SK-N-SH (cell line): ENCODE results near the gene EIF1B. TPM values are rescaled to one million over a fixed set of nuclear protein-coding genes. Genes with fewer than 3 reads are reported as not detected.

Experiments
- CTCF ChIA-PET: fragments of 300-600, 350-600 bp; formaldehyde crosslinking; extraction: SDS; loops from one replicate; lab custom pipeline; 2021; lab: Yijun Ruan, JAX
- POLR2A ChIA-PET: fragments of 350-600 bp; sonication (Branson Sonifier 250); formaldehyde crosslinking; extraction: SDS; loops from one replicate; lab custom pipeline; 2020; ENCODE audit warnings: antibody characterized with exemption, inconsistent platforms; lab: Yijun Ruan, JAX
- DNase-seq: peaks from one replicate; pipeline ENCODE4 v3.0.0; 2012
- H2AFZ ChIP-seq: fragments of 200-600 bp; sonication (generic); 2 replicates; pipeline ENCODE4 v1.8.1; 2016; ENCODE audit warnings: antibody characterized with exemption, mild to moderate bottlenecking, low read depth
- H3F3A ChIP-seq: fragments of 200-600 bp; sonication (generic); replicated peaks from 2 replicates; pipeline ENCODE3; 2016; ENCODE audit warnings: antibody characterized with exemption, mild to moderate bottlenecking; ENCODE audit not compliant: insufficient read depth
- H3K27ac ChIP-seq, 2 experiments: fragments of 200-500 bp in 1 of 2; fragments of 200-600 bp in 1 of 2; sonication (Bioruptor generic) in 1 of 2; sonication (generic), shearing (Covaris generic) in 1 of 2; 2 replicates each; pipeline versions ENCODE4 v1.5.1 to v1.6.1; 2014 to 2016; ENCODE audit warnings: low read depth in 2 of 2, inconsistent platforms in 1 of 2, low read length in 1 of 2, mild to moderate bottlenecking in 1 of 2, mixed read lengths in 1 of 2
- H3K27me3 ChIP-seq: fragments of 200-600 bp; sonication (generic), shearing (Covaris generic); 2 replicates; pipeline ENCODE4 v1.6.1; 2016; ENCODE audit warnings: mixed run types; ENCODE audit not compliant: insufficient read depth
- H3K36me3 ChIP-seq, 2 experiments: fragments of 200-500 bp in 1 of 2; fragments of 200-600 bp in 1 of 2; sonication (Bioruptor generic) in 1 of 2; sonication (generic) in 1 of 2; replicated peaks in 1 of 2; 2 replicates each; pipeline versions ENCODE3 to v1.5.1; 2014 to 2016; ENCODE audit warnings: low read length in 1 of 2, mild to moderate bottlenecking in 1 of 2; ENCODE audit not compliant: insufficient read depth in 2 of 2, control insufficient read depth in 1 of 2
- H3K4me1 ChIP-seq, 2 experiments: fragments of 200-500 bp in 1 of 2; fragments of 200-600 bp in 1 of 2; sonication (Bioruptor generic) in 1 of 2; sonication (generic), shearing (Covaris generic) in 1 of 2; 2 replicates each; pipeline versions ENCODE4 v1.5.1 to v1.6.1; 2014 to 2016; ENCODE audit warnings: low read depth in 1 of 2, low read length in 1 of 2, mixed run types in 1 of 2; ENCODE audit not compliant: insufficient read depth in 2 of 2, control insufficient read depth in 1 of 2
- H3K4me2 ChIP-seq: fragments of 200-600 bp; sonication (generic), shearing (Covaris generic); 2 replicates; pipeline ENCODE4 v1.6.1; 2017; ENCODE audit warnings: mixed run types
- H3K4me3 ChIP-seq, 2 experiments: fragments of 200-500 bp in 1 of 2; fragments of 200-600 bp in 1 of 2; sonication (Bioruptor generic) in 1 of 2; sonication (generic), shearing (Covaris generic) in 1 of 2; 2 replicates each; pipeline versions ENCODE4 v1.5.1 to v1.8.1; 2014 to 2016; ENCODE audit warnings: low read depth in 2 of 2, inconsistent platforms in 1 of 2, low read length in 1 of 2, mild to moderate bottlenecking in 1 of 2, mixed read lengths in 1 of 2, moderate library complexity in 1 of 2
- H3K79me2 ChIP-seq: fragments of 200-600 bp; sonication (generic); 2 replicates; pipeline ENCODE4 v1.8.1; 2017; ENCODE audit warnings: mild to moderate bottlenecking; ENCODE audit not compliant: insufficient read depth
- H3K9ac ChIP-seq: fragments of 200-600 bp; sonication (generic); 2 replicates; pipeline ENCODE4 v1.6.1; 2017; ENCODE audit warnings: mixed run types
- H3K9me2 ChIP-seq: fragments of 200-600 bp; sonication (generic); 2 replicates; pipeline ENCODE4 v1.6.1; 2017; ENCODE audit warnings: mixed run types
- H3K9me3 ChIP-seq: fragments of 200-600 bp; sonication (generic); 2 replicates; pipeline ENCODE4 v1.6.1; 2017; ENCODE audit warnings: mixed run types, mild to moderate bottlenecking, moderate library complexity
- H4K20me1 ChIP-seq: fragments of 200-600 bp; sonication (generic); 2 replicates; pipeline ENCODE4 v1.6.1; 2017; ENCODE audit warnings: mild to moderate bottlenecking, mixed run types; ENCODE audit not compliant: insufficient read depth
- EP300 ChIP-seq, 2 experiments: IDR thresholded peaks; 2 replicates each; pipeline versions ENCODE4 v1.4.0 to v1.6.1; 2012; ENCODE audit warnings: borderline replicate concordance in 1 of 2, low read depth in 1 of 2, low read length in 1 of 2
- FOXJ3 ChIP-seq: sonication (generic); formaldehyde crosslinking; IDR thresholded peaks from 2 replicates; pipeline ENCODE4 v1.5.1; 2020; ENCODE audit warnings: mild to moderate bottlenecking, missing genetic modification reagents
- FOXM1 ChIP-seq: IDR thresholded peaks from 2 replicates; pipeline ENCODE4 v1.4.0; 2012; ENCODE audit warnings: low read depth, mild to moderate bottlenecking
- GATA2 ChIP-seq: sonication (generic); formaldehyde crosslinking; IDR thresholded peaks from 2 replicates; pipeline ENCODE4 v1.5.0; 2020; ENCODE audit warnings: mild to moderate bottlenecking, missing genetic modification reagents
- IRF3 ChIP-seq: fragments of 150-350 bp; IDR thresholded peaks from 2 replicates; pipeline ENCODE4 v1.6.1; 2016; ENCODE audit warnings: mild to moderate bottlenecking, low read depth, low read length
- JUND ChIP-seq: IDR thresholded peaks from 2 replicates; pipeline ENCODE4 v1.4.0; 2012
- MEF2A ChIP-seq: IDR thresholded peaks from 2 replicates; pipeline ENCODE4 v1.4.0; 2012; ENCODE audit warnings: low read depth, borderline replicate concordance
- MXI1 ChIP-seq: IDR thresholded peaks from 2 replicates; pipeline ENCODE4 v1.6.1; 2012; ENCODE audit warnings: mild to moderate bottlenecking, low read depth, low read length, improper control_type of control experiment
- NFIC ChIP-seq: IDR thresholded peaks from 2 replicates; pipeline ENCODE4 v1.4.0; 2012; ENCODE audit warnings: borderline replicate concordance
- SMC3 ChIP-seq: IDR thresholded peaks from 2 replicates; pipeline ENCODE4 v1.6.1; 2012; ENCODE audit warnings: low read depth, low read length, improper control_type of control experiment
- TAF1 ChIP-seq: IDR thresholded peaks from 2 replicates; pipeline ENCODE4 v1.6.1; 2012; ENCODE audit warnings: low read depth, mild to moderate bottlenecking, low read length, moderate library complexity, borderline replicate concordance
- TCF12 ChIP-seq: IDR thresholded peaks from 2 replicates; pipeline ENCODE4 v1.4.0; 2012
- ZBTB33 ChIP-seq: IDR thresholded peaks from 2 replicates; pipeline ENCODE4 v1.4.0; 2012; ENCODE audit warnings: low read depth, borderline replicate concordance
- WGBS: methylation state at CpG from one replicate; pipeline ENCODE4 v1.1.6; 2017; ENCODE audit warnings: low lambda C conversion rate; 5-methylcytosine and 5-hydroxymethylcytosine counted together
- polyA plus RNA-seq, 3 experiments: library from polyadenylated mRNA; depleted of rRNA; stranded (reverse); fragments of >200 nt; gene quantifications; 2 replicates each; pipeline ENCODE4 v1.2.3, GENCODE V29; 2012

Gene EIF1B
- polyA plus RNA-seq, 1 of the 3 experiments (the other 2 are of a cell fraction): 22.9 TPM

- H3K4me2 ChIP-seq: no peak overlapping the region
- no peaks in the 10 kb centered on the region for H3K79me2 ChIP-seq
- no peak overlapping the region for H2AFZ ChIP-seq
- no peaks in the 10 kb centered on the region for H4K20me1 ChIP-seq
- POLR2A ChIA-PET: no interaction called here
- H3K9ac ChIP-seq: no peak overlapping the region
- H3K9me3 ChIP-seq: no peaks in the 10 kb centered on the region
- WGBS: 8% methylated on average over 1 of the region's 1 CpG
- peaks cover 0 to 17% of the 10 kb centered on the region in 2 experiments; a peak in 2 of 4 replicates for H3K4me1 ChIP-seq
- H3F3A ChIP-seq: no peaks in the 10 kb centered on the region
- H3K4me3 ChIP-seq: no peak overlapping the region
- CTCF ChIA-PET: interaction anchor here (1.2 kb wide), 1 partner anchor 44 kb away, joined by 4 read pairs; no protein-coding TSS in a partner anchor
- H3K27me3 ChIP-seq: no peaks in the 10 kb centered on the region
- no peak overlapping the region for H3K27ac ChIP-seq
- no peak for TF ChIP-seq SMC3
- H3K9me2 ChIP-seq: no peaks in the 10 kb centered on the region
- no peaks in the 10 kb centered on the region for H3K36me3 ChIP-seq
- no peak for DNase-seq
Measured at GRCh38 chr3:40264451-40264850, 45.1 kb upstream of the EIF1B start.

GRCh38 chr3:40265181-40265580 lies 44.3 kb upstream of the EIF1B start:
- POLR2A ChIA-PET: no interaction called here
- CTCF ChIA-PET: interaction anchor here (1.1 to 1.3 kb wide), 3 partner anchors 17 to 52 kb away, joined by 3 to 4 read pairs (median 4); no protein-coding TSS in a partner anchor
- no peaks in the 10 kb centered on the region for H3K9me2 ChIP-seq
- H3K36me3 ChIP-seq: no peaks in the 10 kb centered on the region
- H3K4me1 ChIP-seq: peaks cover 0 to 17% of the 10 kb centered on the region in 2 experiments; a peak in 2 of 4 replicates
- H3K27me3 ChIP-seq: no peaks in the 10 kb centered on the region
- no peak for TF ChIP-seq JUND
- 0 out of 2 replicates have a peak, but pooled peaks have one; percentile 6 for TF ChIP-seq GATA2 (CRISPR knock-in tag)
- H3K27ac ChIP-seq: no peak overlapping the region
- no peak for DNase-seq
- H2AFZ ChIP-seq: no peak overlapping the region
- no peaks in the 10 kb centered on the region for H4K20me1 ChIP-seq
- H3K4me3 ChIP-seq: no peak overlapping the region
- no peaks in the 10 kb centered on the region for H3K9me3 ChIP-seq
- no peaks in the 10 kb centered on the region for H3K79me2 ChIP-seq
- H3F3A ChIP-seq: no peaks in the 10 kb centered on the region
- no peak overlapping the region for H3K4me2 ChIP-seq
- H3K9ac ChIP-seq: no peak overlapping the region

- WGBS: 5% methylated on average over 4 of the region's 4 CpGs
- Histone ChIP-seq H3K79me2 (no peaks in the 10 kb centered on the region), H3K4me2 (no peak overlapping the region), H3K9ac (no peak overlapping the region), H4K20me1 (no peaks in the 10 kb centered on the region), H3K36me3 (no peaks in the 10 kb centered on the region), H3K27ac (peak overlapping the region in 1 of 2 experiments; percentile 60; a peak in 2 of 4 replicates), H3F3A (no peaks in the 10 kb centered on the region), H3K4me3 (no peak overlapping the region), H2AFZ (no peak overlapping the region), H3K9me3 (no peaks in the 10 kb centered on the region), H3K9me2 (no peaks in the 10 kb centered on the region), H3K27me3 (no peaks in the 10 kb centered on the region), H3K4me1 (peaks cover 0 to 17% of the 10 kb centered on the region in 2 experiments; a peak in 2 of 4 replicates)
- peak; percentile 58 for DNase-seq
- CTCF ChIA-PET: interaction anchor here (1.5 kb wide), 1 partner anchor 20 kb away, joined by 3 read pairs; no protein-coding TSS in a partner anchor
- POLR2A ChIA-PET: no interaction called here
- TF ChIP-seq MXI1 (no peak; the same call in 1 of the 2 replicates), NFIC (no peak), SMC3 (no peak), ZBTB33 (no peak), TCF12 (peak; percentile 39; the same call in 1 of the 2 replicates), MEF2A (no peak), FOXJ3 (CRISPR knock-in tag) (no peak), TAF1 (no peak), IRF3 (no peak), FOXM1 (no peak), EP300 (IDR thresholded peaks at IDR 0.05; ENCODE audit: borderline replicate concordance in 1 of 2, low read depth in 1 of 2, low read length in 1 of 2) (peak in 1 of 2 experiments; percentile 65; a peak in 1 of 4 replicates)
Measured at GRCh38 chr3:40267937-40268724, 41.4 kb upstream of the EIF1B start.
